HG02970 (cell line): Measurements from ENCODE around the gene PSPN.
"Not testable (repeated sequence)": the region's sequence is repeated elsewhere in the genome, so short reads cannot be mapped to it uniquely, and the experiment has no call there.

Experiments used
- ATAC-seq: cut with Tn5 transposase; IDR thresholded peaks from one replicate; pipeline ENCODE4 v1.9.1; 2021; ENCODE audit warnings: mild to moderate bottlenecking, moderate library complexity, moderate number of reproducible peaks; ENCODE audit not compliant: unreplicated experiment, low FRiP score

The PSPN gene

DNA sequence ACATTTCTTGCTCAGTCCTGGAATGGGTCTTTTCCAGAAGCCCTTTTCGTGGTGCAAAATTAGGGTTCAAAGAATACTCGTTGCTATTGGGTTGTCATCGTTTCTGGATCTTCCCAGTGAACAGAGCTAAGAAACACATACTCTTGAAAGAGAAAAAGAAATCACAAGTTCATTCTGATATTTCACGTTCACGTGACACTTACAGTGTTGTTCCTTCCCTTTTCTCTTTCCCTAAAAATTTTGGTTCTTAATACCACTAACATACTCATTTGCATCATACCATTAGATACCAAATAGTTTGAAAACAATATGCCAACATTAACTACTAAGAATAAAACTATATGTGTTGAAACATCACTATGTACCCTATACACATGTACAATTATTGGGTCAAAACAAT is 30.7 kb upstream of the PSPN start:
- no peak for ATAC-seq

GRCh38 chr19:6402837-6403608 is 27.3 kb upstream of the PSPN start:
- no peak for ATAC-seq

- no peak for ATAC-seq
Measured at GRCh38 chr19:6402058-6402457, 26.3 kb upstream of the PSPN start.

DNA sequence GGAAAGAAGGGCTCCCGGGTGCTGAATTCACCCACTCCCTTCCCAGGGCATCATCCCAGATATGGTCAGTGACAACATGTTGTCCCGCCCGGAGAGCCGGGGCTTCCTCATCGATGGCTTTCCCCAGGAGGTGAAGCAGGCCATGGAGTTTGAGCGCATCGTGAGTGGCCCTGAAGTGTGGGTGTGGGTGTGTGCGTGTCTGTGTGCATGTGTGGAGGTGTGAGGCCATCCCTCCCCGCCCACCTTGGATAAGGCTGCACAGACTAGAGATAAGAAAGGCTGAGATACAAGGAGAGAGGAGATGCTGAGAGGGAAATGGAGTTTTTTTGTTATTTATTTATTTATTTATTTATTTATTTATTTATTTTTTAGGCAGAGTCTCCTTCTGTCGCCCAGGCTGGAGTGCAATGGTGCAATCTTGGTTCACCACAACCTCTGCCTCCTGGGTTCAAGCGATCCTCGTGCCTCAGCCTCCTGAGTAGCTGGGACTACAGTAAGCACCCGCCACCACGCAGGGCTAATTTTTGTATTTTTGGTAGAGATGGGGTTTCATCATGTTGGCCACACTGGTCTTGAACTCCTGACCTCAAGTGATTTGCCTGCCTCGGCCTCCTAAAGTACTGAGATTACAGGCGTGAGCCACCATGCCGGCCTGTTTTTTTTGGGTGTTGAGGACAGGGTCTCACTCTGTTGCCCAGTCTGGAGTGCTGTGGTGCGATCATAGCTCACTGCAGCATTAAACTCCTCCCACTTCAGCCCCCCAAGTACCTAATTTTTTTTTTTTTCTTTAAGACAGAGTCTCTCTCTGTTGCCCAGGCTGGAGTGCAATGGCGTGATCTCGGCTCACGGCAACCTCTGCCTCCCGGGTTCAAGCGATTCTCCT is 24.6 kb upstream of the PSPN start:
- ATAC-seq: not testable (repeated sequence)

DNA sequence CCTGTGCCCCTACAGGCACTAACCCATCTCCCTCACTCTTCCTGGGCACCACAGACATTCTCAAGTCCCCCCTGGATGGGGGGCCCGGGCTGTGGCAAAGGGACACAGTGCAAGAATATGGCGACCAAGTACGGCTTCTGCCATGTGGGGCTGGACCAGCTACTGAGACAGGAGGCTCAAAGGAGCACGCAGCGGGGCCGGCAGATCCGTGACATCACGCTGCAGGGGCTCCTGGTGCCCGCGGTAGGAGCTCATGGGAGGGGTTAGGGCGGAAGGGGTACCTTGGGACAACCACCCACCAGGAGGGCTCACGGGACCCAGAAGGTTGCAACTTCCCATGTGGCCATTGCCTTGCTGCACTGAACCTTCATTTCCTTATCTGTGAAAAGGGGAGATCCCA is 20.6 kb upstream of the PSPN start:
- ATAC-seq: no peak

- ATAC-seq: no peak
Measured at GRCh38 chr19:6394831-6395230, 19.1 kb upstream of the PSPN start.

- ATAC-seq: no peak
Measured at GRCh38 chr19:6393983-6394412, 18.3 kb upstream of the PSPN start.

DNA sequence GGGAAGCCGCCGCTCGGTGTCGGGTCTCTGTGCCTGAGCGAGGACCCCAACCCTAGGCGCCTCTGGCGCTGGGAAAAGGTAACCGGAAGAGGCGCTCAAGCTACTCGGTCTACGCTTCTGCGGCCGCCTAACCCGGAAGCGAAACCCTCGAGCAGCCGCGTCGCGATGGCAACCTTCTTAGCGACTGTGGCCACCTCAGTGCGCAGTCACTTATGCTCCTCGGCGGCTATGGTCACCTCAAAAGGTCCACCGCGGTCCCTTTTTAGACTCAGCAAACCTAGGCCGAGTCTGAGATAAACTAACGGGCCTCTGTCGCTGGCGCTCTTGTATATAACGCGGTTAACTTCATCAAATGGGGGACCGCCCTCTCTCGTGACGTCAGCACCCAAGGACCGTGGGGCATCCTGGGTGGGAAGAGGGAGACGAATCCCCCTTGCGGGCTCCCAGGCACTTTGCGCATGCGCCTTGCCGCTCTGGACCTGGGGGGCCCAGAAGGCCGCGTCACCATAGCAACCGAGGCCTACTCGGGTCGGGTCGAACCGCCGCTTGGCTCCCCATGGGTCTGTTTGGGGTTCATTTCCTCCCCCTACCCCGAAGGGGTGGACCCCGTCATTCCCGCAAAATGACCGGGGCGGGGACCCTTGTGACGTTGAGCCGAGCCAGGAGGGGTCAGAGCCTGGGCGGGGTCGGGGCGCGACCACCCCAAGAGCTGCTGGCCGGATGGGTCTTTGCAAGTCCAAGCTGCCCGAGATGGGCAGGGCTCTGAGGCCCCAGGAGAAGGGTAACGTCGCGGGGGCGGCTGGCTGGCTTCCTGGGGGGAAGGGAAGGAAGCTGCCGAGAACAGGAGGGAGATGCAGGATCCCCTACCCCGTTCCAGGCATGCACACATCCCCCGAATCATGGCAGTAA is 17.6 kb upstream of the PSPN start, which contains the start of gene GTF2F1:
TSS of gene GTF2F1 (minus strand) at position 91 of the 909 bp plus-strand sequence. CDS start 169 bp downstream, outside the sequence.
- ATAC-seq: peak; percentile 86

- ATAC-seq: peak; percentile 11
Measured at GRCh38 chr19:6392221-6393073, 16.7 kb upstream of the PSPN start.

DNA sequence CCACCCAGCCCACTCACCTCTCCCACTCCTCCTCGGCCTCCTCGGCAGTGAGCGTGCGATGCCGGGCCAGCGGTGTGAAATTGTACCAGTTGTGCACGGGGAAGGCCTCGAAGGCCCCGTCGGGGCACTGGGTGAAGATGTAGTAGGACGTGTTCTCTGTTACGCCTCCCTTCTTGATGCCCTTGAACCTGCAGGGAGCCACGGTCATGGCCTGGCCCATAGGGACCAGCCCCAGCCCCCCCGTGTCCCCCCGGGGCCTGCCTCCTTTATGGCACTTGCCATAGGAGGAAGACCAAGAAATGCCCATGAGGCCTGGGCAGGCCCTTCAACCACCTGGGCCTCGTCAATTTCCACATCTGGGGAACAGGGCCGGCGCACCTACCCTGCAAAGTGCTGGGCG is 11.6 kb upstream of the PSPN start:
- no peak for ATAC-seq

GRCh38 chr19:6384381-6384780 is 8.6 kb upstream of the PSPN start:
- no peak for ATAC-seq

DNA sequence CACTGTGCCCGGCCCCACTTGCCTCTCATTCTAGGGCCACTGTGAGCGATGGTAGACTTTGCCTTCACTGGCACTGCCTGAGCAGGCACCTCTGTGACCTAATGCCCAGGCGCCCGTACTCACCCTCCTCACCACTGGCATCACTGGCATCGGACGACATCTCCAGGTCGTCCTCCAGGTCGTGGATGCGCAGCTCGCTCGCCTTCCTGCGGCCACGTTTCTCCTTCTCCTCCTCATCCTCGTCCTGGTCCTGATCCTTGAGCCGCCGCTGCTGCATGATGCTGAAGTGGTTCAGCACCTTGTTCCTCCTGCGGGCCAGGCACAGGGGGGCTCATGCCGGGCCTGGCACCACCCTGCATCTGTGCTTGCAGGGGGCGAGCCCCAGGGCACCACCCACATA is 7.5 kb upstream of the PSPN start:
- no peak for ATAC-seq

GRCh38 chr19:6381030-6381750 is 5.5 kb upstream of the PSPN start:
- ATAC-seq: no peak

DNA sequence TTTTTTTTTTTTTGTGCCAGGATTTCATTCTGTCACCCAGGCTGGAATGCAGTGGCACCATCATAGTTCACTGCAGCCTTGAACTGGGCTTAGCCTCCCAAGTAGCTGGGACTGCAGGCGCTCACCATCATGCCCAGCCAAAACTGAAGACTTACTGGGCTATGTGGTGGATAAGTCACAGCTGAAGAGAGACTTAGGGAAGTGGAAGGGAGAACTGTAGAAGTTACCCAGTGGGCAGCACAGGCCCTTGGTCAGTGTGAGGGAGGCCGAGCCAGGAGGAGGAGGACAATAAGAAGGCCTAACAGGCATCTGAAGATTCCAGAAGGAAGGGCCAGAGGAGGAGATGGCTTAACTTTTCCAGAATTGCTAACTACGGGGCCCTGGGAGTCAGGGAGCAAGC is 4.0 kb upstream of the PSPN start:
- ATAC-seq: no peak

DNA sequence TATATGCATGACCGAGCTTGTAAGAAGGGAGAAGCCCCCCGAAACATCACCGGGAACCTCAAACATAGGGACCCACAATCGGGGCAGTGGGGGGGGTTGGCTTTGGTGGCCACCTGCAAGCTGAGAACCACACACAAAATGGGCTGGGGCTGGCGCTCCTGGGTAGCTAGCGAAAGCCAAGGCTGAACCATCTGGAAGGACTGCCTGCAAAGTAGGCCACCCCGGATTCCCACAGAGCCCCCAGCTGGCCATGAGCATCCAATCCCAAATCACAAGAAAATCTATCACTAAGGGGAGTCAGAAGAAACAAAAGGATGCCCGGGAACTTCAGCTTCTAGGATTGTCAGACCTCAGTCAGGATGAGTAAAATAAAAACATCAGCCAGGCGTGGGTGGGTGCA is 2.8 kb upstream of the PSPN start:
- no peak for ATAC-seq

DNA sequence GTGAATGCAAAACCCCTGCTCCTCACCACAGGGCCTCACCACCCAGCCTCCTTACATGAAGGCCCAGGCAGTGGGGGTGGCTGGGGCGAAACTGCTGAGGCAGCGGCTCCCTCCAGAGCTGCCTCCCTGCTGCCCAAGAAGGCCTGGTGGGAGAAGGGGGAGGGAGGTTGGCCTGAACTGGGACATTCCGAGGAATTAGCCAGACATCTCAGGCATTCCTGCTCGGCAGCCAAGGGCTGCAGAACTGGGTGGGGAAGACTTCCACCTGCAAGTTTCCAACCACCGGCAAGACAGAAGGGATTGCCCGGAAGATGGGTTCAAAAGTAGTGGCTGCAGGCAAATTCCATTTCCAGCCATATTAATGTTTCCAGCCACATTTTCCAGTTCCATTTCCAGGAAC is 2.3 kb upstream of the PSPN start:
- ATAC-seq: no peak

DNA sequence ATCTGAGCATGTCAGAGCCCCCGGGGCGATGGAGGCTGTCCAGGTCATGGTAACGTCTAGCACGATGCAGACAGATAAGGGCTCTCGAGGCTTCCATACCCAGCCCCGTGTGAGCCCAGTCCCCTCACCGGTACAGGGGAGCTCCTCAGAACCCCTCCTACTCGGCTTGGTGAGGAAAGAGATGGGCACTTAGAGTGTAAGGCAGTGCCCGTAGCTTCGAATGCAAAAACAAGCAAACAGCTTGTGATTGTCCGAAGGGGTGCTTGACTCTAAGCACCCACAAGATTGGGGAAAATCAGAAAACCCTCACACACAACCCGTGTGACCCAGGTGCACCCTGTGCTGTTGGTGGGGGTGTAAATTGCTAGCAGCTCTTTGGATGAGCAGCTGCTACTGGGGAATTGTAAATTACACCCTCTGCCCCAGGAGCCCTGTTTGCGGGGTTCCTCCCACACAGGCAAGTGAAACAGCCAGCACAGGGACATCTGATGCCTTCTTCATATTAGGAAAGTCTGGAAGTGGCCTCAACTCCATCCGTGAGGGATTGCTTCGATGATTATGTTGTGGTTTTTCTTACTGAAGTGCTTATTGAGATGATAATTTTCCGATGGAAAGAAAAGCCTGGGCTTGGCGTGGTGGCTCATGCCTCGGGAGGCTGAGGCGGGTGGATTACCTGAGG is 918 bp upstream of the PSPN start:
- ATAC-seq: no peak

DNA sequence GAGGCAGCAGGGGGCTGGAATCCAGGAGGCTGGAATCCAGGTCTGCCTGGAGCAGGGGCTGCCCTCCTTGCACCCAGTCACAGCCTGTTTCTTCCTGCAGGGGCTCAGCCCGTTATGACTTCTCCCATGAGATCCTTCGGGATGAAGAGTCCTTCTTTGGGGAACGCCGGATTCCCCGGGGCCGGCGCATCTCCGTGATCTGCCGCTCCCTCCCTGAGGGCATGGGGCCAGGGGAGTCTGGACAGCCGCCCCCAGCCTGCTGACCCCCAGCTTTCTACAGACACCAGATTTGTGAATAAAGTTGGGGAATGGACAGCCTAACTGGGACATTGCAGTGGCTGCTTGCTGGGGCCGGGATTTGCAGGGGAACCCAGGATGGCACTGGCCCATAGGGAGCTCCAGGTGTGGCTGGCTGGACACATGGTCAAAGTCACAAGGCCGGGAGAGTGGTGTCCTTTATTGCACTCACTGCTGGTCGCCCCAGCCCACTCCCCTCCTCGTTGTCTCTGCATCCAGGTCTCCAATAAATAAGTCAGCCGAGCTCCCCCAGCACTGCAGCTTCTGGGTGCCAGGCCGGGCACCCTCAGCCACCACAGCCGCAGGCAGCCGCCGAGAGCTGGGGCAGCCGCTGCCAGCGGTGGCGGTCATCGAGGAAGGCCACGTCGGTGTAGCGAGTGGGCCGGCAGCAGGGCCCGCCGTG is 872 bp downstream of the PSPN start:
- no peak for ATAC-seq
